ENCODE results near the gene NDC80. TPM values are rescaled to one million over a fixed set of nuclear protein-coding genes. Genes with fewer than 3 reads are reported as not detected.

Gene NDC80
- total and polyA plus RNA-seq, 9 of the 15 experiments (the other 6 are each of a cell fraction or from before 2014, with no cell fraction given): 65.2 to 97.9 (median 83.3) TPM

DNA sequence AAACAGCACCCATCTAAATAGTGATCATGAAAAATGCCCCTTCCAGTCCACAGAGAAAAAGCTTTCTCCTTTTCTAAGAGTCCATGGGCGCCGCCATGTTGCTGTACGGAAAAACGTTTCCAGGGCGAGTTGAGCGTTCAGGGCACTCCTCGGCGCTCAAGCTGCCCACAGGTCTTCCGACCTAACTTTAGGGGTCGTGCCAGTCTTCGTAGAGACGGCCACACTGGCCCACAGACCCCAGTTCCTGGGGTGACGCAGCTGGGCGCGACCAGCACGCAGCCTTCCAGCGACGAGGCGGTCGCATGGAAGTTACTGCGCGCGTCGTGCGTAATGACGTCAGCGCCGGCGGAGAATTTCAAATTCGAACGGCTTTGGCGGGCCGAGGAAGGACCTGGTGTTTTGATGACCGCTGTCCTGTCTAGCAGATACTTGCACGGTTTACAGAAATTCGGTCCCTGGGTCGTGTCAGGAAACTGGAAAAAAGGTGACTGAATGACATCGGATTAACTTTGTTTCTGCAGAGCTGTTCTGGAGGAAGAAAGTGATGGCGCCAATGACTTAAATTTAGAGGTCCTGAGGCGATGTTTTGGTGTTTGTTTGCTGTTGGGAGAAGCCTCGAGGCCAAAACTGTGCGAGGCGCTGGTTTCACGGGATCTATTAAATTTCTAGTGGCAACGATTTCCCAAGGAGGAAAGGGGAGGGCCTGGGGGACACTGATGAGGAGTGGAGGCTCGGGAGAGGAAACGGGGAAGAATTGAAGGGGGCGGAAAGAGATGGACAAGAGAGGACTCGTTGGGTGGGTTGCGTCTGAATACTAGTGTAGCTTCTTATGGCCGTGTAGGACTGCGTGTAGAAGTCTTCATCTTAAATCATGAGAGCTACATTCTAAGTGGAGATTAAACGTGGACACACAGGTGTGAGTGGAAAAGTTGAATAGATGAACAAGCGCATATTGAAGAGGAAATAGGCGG lies at the start of gene NDC80, which contains the start of gene METTL4 (continued):
- peak in 1 of 2 experiments; percentile 98; a peak in 2 of 4 replicates for TF ChIP-seq CSDE1 (IDR thresholded peaks at IDR 0.05)
- TF ChIP-seq E2F3 (CRISPR knock-in tag; IDR thresholded peaks at IDR 0.05): peak; percentile 95
- no peak for TF ChIP-seq ZNF354B (CRISPR knock-in tag; IDR thresholded peaks at IDR 0.05)
- TF ChIP-seq PHF21A (IDR thresholded peaks at IDR 0.05; ENCODE audit: borderline replicate concordance, low read depth): no peak
- TF ChIP-seq CEBPG (CRISPR knock-in tag; IDR thresholded peaks at IDR 0.05): peak; percentile 40; the same call in 1 of the 2 replicates
- TF ChIP-seq CEBPG (tag; conservative IDR thresholded peaks at IDR 0.05 in 1 of 2, IDR thresholded peaks at IDR 0.05 in 1 of 2): no peak
- TF ChIP-seq TFE3 (CRISPR knock-in tag; IDR thresholded peaks at IDR 0.05): no peak
- peak; percentile 67 to 80 for TF ChIP-seq NRF1 (conservative IDR thresholded peaks at IDR 0.05 in 1 of 2, IDR thresholded peaks at IDR 0.05 in 1 of 2)
- TF ChIP-seq ZNF707 (CRISPR knock-in tag; conservative IDR thresholded peaks at IDR 0.05): no peak
- TF ChIP-seq ZFP1 (CRISPR knock-in tag; IDR thresholded peaks at IDR 0.05): no peak
- TF ChIP-seq HNRNPK (IDR thresholded peaks at IDR 0.05; ENCODE audit: low read depth, low read length, poor library complexity, severe bottlenecking): no peak
- peak; percentile 59 for TF ChIP-seq GTF2E2 (tag; IDR thresholded peaks at IDR 0.05)
- TF ChIP-seq RBM17 (IDR thresholded peaks at IDR 0.05; ENCODE audit: borderline replicate concordance, low read depth, low read length): no peak
- TF ChIP-seq CBFB (CRISPR knock-in tag; IDR thresholded peaks at IDR 0.05): no peak
- no peak for TF ChIP-seq ZNF79 (CRISPR knock-in tag; IDR thresholded peaks at IDR 0.05; ENCODE audit: low read depth)
- no peak for TF ChIP-seq SRSF3 (IDR thresholded peaks at IDR 0.05; ENCODE audit: insufficient read depth, low read length)
- TF ChIP-seq IRF2 (CRISPR knock-in tag; IDR thresholded peaks at IDR 0.05): no peak
- no peak for TF ChIP-seq AFF4 (CRISPR knock-in tag; IDR thresholded peaks at IDR 0.05)
- TF ChIP-seq NFIC (IDR thresholded peaks at IDR 0.05): no peak; the same call in 1 of the 2 replicates
- TF ChIP-seq HDAC6 (IDR thresholded peaks at IDR 0.05; ENCODE audit: low read depth, low read length): no peak

Data from K562 (cell line).